ENCODE measurements around the gene BACH2. TPM values are rescaled to one million over a fixed set of nuclear protein-coding genes. Genes with fewer than 3 reads are reported as not detected.

BACH2 gene
- total and polyA plus RNA-seq, 7 donors: 0.12 to 16.9 (median 5.9) TPM

GRCh38 chr6:89939144-89939543 is 357.5 kb downstream of the BACH2 start:
- no peak for TF ChIP-seq CTCF (IDR thresholded peaks at IDR 0.05)
- H3K27ac ChIP-seq: no peak overlapping the region
- intact Hi-C loops (cut with DNase I): no loop called here
- H3K36me3 ChIP-seq (ENCODE audit: insufficient read depth in 1 of 2, low read depth in 1 of 2): peaks cover 0 to 38% of the 10 kb centered on the region in 2 donors
- ATAC-seq: no peak
- 83 to 91% (median 88%) methylated on average over 2 of the region's 2 CpGs for WGBS, 3 donors
- H3K27me3 ChIP-seq (ENCODE audit: insufficient read depth in 3 of 3, low read length in 2 of 3): no peaks in the 10 kb centered on the region
- no peaks in the 10 kb centered on the region for H3K9me3 ChIP-seq
- DNase-seq: no peak
- H3K4me3 ChIP-seq: no peak overlapping the region
- H3K4me1 ChIP-seq: peaks cover 14% of the 10 kb centered on the region

GRCh38 chr6:89938014-89938413 is 358.6 kb downstream of the BACH2 start:
- no peak overlapping the region for H3K27ac ChIP-seq
- 90 to 96% (median 94%) methylated on average over 12 of the region's 12 CpGs for WGBS, 3 donors

GRCh38 chr6:89936177-89936576 is 360.5 kb downstream of the BACH2 start:
- no peaks in the 10 kb centered on the region for H3K9me3 ChIP-seq
- intact Hi-C loops (cut with DNase I): no loop called here
- ATAC-seq (no peak), DNase-seq (no peak)
- no peak for TF ChIP-seq CTCF (IDR thresholded peaks at IDR 0.05)
- H3K4me3 ChIP-seq: no peak overlapping the region
- H3K27ac ChIP-seq: no peak overlapping the region
- 96 to 100% (median 97%) methylated on average over 1 of the region's 1 CpG for WGBS, 3 donors
- no peaks in the 10 kb centered on the region for H3K27me3 ChIP-seq (ENCODE audit: insufficient read depth in 3 of 3, low read length in 2 of 3)
- peaks cover 0 to 61% of the 10 kb centered on the region in 2 donors for H3K36me3 ChIP-seq (ENCODE audit: insufficient read depth in 1 of 2, low read depth in 1 of 2)
- H3K4me1 ChIP-seq: peaks cover 9% of the 10 kb centered on the region

More at GRCh38 chr6:89938014-89938413, 358.6 kb downstream of the BACH2 start:
- Histone ChIP-seq H3K4me3 (no peak overlapping the region), H3K36me3 (ENCODE audit: insufficient read depth in 1 of 2, low read depth in 1 of 2) (peaks cover 0 to 43% of the 10 kb centered on the region in 2 donors), H3K9me3 (no peaks in the 10 kb centered on the region), H3K4me1 (peaks cover 14% of the 10 kb centered on the region), H3K27me3 (ENCODE audit: insufficient read depth in 3 of 3, low read length in 2 of 3) (no peaks in the 10 kb centered on the region)
- TF ChIP-seq CTCF (IDR thresholded peaks at IDR 0.05): no peak
- intact Hi-C loops (cut with DNase I): no loop called here
- ATAC-seq (no peak), DNase-seq (no peak)

- no peaks in the 10 kb centered on the region for H3K4me1 ChIP-seq
- no peaks in the 10 kb centered on the region for H3K27me3 ChIP-seq (ENCODE audit: insufficient read depth in 3 of 3, low read length in 2 of 3)
- no peak for TF ChIP-seq CTCF (IDR thresholded peaks at IDR 0.05)
- no peaks in the 10 kb centered on the region for H3K9me3 ChIP-seq
- ATAC-seq (no peak), DNase-seq (no peak)
- H3K27ac ChIP-seq: no peak overlapping the region
- peaks cover 0 to 67% of the 10 kb centered on the region in 2 donors for H3K36me3 ChIP-seq (ENCODE audit: insufficient read depth in 1 of 2, low read depth in 1 of 2)
- WGBS, 3 donors: 90 to 94% (median 93%) methylated on average over 19 of the region's 19 CpGs
- no peak overlapping the region for H3K4me3 ChIP-seq
- intact Hi-C loops (cut with DNase I): no loop called here
These were observed 361.8 kb downstream of the BACH2 start for GRCh38 chr6:89934685-89935366.
